ENCODE results near the gene VAMP4.

DNA sequence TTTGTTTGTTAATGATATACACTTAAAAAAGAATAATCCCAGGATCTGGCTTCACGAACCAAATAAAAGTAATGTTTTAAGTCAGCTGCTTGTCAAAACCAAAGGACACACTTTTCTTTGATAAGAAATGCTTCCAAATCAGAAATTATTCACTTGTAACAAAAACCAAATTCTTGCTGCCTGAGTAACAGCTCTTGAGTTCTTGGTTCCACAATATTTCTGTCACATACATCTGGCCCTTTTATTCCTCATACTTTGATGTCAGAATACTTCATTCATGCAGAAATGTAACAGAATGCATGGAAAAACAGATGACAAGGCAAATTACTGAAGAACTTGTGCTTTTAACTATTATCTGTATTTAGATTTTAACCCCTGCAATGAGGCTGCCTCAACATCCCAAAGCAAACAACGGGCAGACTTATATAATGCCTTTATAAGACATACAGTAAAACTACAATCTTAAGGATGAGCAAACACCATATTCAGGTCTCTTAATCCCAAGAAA is 1.5 kb downstream of the VAMP4 start:
- TF ChIP-seq, protein P1, sequence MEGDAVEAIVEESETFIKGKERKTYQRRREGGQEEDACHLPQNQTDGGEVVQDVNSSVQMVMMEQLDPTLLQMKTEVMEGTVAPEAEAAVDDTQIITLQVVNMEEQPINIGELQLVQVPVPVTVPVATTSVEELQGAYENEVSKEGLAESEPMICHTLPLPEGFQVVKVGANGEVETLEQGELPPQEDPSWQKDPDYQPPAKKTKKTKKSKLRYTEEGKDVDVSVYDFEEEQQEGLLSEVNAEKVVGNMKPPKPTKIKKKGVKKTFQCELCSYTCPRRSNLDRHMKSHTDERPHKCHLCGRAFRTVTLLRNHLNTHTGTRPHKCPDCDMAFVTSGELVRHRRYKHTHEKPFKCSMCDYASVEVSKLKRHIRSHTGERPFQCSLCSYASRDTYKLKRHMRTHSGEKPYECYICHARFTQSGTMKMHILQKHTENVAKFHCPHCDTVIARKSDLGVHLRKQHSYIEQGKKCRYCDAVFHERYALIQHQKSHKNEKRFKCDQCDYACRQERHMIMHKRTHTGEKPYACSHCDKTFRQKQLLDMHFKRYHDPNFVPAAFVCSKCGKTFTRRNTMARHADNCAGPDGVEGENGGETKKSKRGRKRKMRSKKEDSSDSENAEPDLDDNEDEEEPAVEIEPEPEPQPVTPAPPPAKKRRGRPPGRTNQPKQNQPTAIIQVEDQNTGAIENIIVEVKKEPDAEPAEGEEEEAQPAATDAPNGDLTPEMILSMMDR (IDR thresholded peaks at IDR 0.05) = no peak
- TF ChIP-seq SIN3A (IDR thresholded peaks at IDR 0.05; ENCODE audit: borderline replicate concordance, insufficient read depth, low read depth, low read length) (no peak), POLR2AphosphoS5 (IDR thresholded peaks at IDR 0.05; ENCODE audit: low read depth, low read length) (no peak)
- TF ChIP-seq, protein P2, sequence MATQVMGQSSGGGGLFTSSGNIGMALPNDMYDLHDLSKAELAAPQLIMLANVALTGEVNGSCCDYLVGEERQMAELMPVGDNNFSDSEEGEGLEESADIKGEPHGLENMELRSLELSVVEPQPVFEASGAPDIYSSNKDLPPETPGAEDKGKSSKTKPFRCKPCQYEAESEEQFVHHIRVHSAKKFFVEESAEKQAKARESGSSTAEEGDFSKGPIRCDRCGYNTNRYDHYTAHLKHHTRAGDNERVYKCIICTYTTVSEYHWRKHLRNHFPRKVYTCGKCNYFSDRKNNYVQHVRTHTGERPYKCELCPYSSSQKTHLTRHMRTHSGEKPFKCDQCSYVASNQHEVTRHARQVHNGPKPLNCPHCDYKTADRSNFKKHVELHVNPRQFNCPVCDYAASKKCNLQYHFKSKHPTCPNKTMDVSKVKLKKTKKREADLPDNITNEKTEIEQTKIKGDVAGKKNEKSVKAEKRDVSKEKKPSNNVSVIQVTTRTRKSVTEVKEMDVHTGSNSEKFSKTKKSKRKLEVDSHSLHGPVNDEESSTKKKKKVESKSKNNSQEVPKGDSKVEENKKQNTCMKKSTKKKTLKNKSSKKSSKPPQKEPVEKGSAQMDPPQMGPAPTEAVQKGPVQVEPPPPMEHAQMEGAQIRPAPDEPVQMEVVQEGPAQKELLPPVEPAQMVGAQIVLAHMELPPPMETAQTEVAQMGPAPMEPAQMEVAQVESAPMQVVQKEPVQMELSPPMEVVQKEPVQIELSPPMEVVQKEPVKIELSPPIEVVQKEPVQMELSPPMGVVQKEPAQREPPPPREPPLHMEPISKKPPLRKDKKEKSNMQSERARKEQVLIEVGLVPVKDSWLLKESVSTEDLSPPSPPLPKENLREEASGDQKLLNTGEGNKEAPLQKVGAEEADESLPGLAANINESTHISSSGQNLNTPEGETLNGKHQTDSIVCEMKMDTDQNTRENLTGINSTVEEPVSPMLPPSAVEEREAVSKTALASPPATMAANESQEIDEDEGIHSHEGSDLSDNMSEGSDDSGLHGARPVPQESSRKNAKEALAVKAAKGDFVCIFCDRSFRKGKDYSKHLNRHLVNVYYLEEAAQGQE (IDR thresholded peaks at IDR 0.05; ENCODE audit: insufficient read depth in 1 of 2, low read depth in 2 of 2, low read length in 1 of 2) = no peak
